BJ (cell line): ENCODE measurements around the gene FARP1. TPM values are rescaled to one million over a fixed set of nuclear protein-coding genes. Genes with fewer than 3 reads are reported as not detected.

Source experiments
- CTCF ChIA-PET: fragments of 350-600 bp; formaldehyde crosslinking; extraction: SDS; loops from one replicate; lab custom pipeline; 2021; ENCODE audit warnings: antibody characterized with exemption, inconsistent platforms; lab: Yijun Ruan, JAX
- POLR2A ChIA-PET: fragments of 300-600 bp; sonication (Branson Sonifier 250); formaldehyde crosslinking; extraction: SDS; loops from one replicate; lab custom pipeline; 2021; ENCODE audit warnings: antibody characterized with exemption; lab: Charles Lee
- DNase-seq: peaks from one replicate; pipeline ENCODE4 v3.0.0-alpha.2; 2011; ENCODE audit warnings: low read depth
- H3K27me3 ChIP-seq: 2 replicates; pipeline ENCODE4 v1.6.0; 2011; ENCODE audit warnings: low read length; ENCODE audit not compliant: control insufficient read depth, insufficient read depth
- H3K36me3 ChIP-seq: 2 replicates; pipeline ENCODE4 v1.5.1; 2011; ENCODE audit warnings: low read length; ENCODE audit not compliant: control insufficient read depth, insufficient read depth
- H3K4me3 ChIP-seq: 2 replicates; pipeline ENCODE4 v1.5.1; 2011; ENCODE audit warnings: low read depth, mild to moderate bottlenecking, control low read depth, low read length
- polyA plus RNA-seq: library from polyadenylated mRNA; depleted of rRNA; stranded (reverse); fragments of >200 nt; gene quantifications from 2 replicates; pipeline ENCODE4 v1.2.3, GENCODE V29; 2011
- TF ChIP-seq, protein P1 (sequence below): IDR thresholded peaks from 2 replicates; pipeline ENCODE4 v1.5.1; 2011; ENCODE audit warnings: low read depth, mild to moderate bottlenecking, control low read depth, inconsistent platforms, low read length, moderate library complexity; ENCODE audit not compliant: insufficient read depth

FARP1 gene
- polyA plus RNA-seq, 1 experiment: 64.0 TPM

GRCh38 chr13:98144801-98145350 lies 2.0 kb downstream of the FARP1 start:
- Histone ChIP-seq H3K4me3 (peak overlapping the region; percentile 52), H3K36me3 (no peaks in the 10 kb centered on the region), H3K27me3 (no peaks in the 10 kb centered on the region)
- DNase-seq: peak; percentile 13
- ChIA-PET CTCF (interaction anchor here (1.1 kb wide), 1 partner anchor 60 kb away, joined by 3 read pairs; no protein-coding TSS in a partner anchor), POLR2A (no interaction called here)
- TF ChIP-seq, protein P1, sequence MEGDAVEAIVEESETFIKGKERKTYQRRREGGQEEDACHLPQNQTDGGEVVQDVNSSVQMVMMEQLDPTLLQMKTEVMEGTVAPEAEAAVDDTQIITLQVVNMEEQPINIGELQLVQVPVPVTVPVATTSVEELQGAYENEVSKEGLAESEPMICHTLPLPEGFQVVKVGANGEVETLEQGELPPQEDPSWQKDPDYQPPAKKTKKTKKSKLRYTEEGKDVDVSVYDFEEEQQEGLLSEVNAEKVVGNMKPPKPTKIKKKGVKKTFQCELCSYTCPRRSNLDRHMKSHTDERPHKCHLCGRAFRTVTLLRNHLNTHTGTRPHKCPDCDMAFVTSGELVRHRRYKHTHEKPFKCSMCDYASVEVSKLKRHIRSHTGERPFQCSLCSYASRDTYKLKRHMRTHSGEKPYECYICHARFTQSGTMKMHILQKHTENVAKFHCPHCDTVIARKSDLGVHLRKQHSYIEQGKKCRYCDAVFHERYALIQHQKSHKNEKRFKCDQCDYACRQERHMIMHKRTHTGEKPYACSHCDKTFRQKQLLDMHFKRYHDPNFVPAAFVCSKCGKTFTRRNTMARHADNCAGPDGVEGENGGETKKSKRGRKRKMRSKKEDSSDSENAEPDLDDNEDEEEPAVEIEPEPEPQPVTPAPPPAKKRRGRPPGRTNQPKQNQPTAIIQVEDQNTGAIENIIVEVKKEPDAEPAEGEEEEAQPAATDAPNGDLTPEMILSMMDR: peak; percentile 41

DNA sequence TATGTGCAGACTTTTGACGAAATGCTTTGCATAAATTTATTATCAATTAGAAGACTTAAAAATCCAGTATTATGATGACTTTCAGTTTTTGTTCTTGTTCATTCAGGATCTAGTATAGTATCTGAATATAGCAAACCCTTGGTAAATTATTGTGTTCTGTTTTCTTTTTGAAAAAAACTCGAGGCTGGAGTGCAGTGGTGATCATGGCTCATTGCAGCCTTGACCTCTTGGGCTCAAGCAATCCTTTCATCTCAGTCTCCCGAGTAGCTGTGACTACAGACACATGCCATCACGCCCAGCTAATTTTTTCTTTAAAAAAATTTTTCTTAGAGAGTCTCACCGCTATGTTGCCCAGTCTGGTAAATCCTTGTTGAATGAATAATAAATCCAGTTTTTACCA lies 4.6 kb downstream of the FARP1 start:
- Histone ChIP-seq H3K4me3 (no peak overlapping the region), H3K27me3 (no peaks in the 10 kb centered on the region), H3K36me3 (no peaks in the 10 kb centered on the region)
- DNase-seq: no peak
- POLR2A ChIA-PET: no interaction called here
- CTCF ChIA-PET: interaction anchor here (0.9 kb wide), 1 partner anchor 25 kb away, joined by 3 read pairs; no protein-coding TSS in a partner anchor
- TF ChIP-seq, protein P1: no peak

DNA sequence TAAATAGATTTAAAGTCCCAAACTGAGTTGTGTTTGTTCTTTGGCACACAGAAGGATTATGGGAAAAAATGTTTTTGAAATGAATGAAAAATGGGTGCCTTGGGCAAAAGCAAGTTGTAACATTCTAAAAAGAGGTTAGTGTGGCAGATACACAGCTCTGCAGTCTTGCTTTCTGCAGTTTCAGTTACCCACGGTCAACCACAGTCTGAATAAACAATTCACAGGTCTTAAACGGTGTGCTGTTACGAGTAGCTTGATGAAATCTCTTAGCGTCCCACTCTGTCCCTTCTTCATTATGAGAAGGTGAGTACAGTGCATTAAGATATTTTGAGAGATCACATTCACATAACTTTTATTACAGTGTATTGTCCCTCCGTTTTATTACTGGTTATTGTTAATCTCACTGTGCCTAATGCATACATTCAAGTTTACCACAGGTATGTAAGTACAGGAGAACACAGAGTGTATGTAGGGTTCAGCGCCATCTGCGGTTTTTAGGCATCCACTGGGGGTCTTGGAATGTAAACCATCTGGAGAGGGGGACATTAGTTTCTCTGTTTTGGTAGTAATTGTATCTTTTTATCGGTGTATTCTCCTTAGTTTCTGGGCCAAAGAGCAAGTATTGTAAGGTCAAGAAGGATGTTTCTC lies 8.1 kb downstream of the FARP1 start:
- H3K27me3 ChIP-seq: no peaks in the 10 kb centered on the region
- CTCF ChIA-PET: interaction anchor here (0.6 to 1.1 kb wide), 3 partner anchors 66 to 467 kb away, joined by 3 read pairs; no protein-coding TSS in a partner anchor
- DNase-seq: no peak
- H3K4me3 ChIP-seq: no peak overlapping the region
- TF ChIP-seq, protein P1: no peak
- POLR2A ChIA-PET: no interaction called here
- no peaks in the 10 kb centered on the region; the same call in none of the 2 replicates for H3K36me3 ChIP-seq

DNA sequence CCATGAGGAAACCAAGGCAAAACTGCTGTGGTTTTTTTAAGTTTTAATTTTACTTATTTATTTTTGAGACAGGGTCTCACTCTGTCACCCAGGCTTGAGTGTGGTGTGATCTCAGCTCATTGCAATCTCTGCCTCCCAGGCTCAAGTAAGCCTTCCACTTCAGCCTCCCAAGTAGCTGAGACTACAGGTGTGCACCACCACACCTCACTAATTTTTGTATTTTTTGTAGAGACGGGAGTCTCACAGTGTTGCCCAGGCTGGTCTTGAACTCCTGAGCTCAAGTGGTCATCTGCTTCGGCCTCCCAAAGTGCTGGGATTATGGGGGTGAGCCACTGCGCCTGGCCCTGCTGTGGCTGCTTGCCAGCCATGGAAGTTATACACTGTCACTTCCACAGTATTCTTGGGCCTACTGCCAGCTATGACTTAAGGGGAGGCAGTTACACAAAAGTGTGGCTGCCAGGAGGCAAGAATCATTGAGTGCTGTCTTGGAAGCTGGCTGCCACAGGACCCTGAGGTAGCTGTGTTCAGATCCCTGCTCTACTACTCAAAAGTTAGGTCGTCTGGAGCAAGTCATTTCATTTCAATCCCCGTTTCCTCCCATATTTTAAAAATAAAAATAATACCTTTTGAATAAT lies 12.7 kb downstream of the FARP1 start:
- TF ChIP-seq, protein P1: no peak
- ChIA-PET CTCF (no interaction called here), POLR2A (no interaction called here)
- Histone ChIP-seq H3K36me3 (no peaks in the 10 kb centered on the region; the same call in none of the 2 replicates), H3K4me3 (no peak overlapping the region), H3K27me3 (no peaks in the 10 kb centered on the region)
- DNase-seq: no peak

DNA sequence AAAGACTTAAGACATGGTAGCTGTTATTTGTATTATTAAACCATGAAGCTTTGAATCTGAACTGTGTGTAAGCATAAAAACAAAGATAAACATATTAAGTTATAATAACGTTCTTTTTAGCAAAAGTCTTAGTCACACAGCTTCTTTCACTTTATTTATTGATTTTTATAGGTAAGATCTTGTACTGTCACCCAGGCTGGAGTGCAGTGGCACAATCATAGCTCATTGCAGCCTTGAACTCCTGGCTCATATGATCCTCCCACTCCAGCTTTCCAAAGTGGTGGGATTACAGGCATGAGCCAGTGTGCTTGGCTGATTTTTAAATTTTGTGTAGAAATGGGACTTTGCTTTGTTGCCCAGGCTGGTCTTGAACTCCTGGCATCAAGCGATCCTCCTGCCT lies 13.4 kb downstream of the FARP1 start:
- no peaks in the 10 kb centered on the region for H3K27me3 ChIP-seq
- TF ChIP-seq, protein P1: no peak
- POLR2A ChIA-PET: no interaction called here
- CTCF ChIA-PET: no interaction called here
- DNase-seq: no peak
- no peak overlapping the region for H3K4me3 ChIP-seq
- H3K36me3 ChIP-seq: no peaks in the 10 kb centered on the region; the same call in none of the 2 replicates
